ENCODE results near the gene ZNF202.
"Not testable (repeated sequence)": the region's sequence is repeated elsewhere in the genome, so short reads cannot be mapped to it uniquely, and the experiment has no call there.

The ZNF202 gene

DNA sequence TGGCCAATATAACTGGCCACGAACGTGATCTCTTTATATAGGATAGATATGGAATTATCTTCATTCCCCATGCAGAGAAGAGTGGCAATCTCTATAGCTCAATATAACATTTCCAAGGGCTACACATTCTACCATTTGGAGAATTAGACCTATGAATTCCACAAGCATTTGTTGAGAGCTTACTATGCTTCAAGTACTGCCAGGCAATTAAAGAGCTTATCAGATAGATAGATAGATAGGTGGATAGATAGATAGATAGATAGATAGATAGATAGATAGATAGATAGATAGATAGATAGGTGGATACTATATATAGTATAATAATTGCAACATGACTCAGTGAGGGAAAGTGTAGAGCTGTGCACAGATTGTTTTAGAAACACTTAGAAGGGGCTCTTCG, 14.4 kb upstream of the ZNF202 start:
- TF ChIP-seq, protein P1, sequence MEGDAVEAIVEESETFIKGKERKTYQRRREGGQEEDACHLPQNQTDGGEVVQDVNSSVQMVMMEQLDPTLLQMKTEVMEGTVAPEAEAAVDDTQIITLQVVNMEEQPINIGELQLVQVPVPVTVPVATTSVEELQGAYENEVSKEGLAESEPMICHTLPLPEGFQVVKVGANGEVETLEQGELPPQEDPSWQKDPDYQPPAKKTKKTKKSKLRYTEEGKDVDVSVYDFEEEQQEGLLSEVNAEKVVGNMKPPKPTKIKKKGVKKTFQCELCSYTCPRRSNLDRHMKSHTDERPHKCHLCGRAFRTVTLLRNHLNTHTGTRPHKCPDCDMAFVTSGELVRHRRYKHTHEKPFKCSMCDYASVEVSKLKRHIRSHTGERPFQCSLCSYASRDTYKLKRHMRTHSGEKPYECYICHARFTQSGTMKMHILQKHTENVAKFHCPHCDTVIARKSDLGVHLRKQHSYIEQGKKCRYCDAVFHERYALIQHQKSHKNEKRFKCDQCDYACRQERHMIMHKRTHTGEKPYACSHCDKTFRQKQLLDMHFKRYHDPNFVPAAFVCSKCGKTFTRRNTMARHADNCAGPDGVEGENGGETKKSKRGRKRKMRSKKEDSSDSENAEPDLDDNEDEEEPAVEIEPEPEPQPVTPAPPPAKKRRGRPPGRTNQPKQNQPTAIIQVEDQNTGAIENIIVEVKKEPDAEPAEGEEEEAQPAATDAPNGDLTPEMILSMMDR (IDR thresholded peaks at IDR 0.05; ENCODE audit: low read depth, low read length, missing control alignments) = no peak
- DNase-seq (ENCODE audit: extremely low read depth, low read depth) = no peak

DNA sequence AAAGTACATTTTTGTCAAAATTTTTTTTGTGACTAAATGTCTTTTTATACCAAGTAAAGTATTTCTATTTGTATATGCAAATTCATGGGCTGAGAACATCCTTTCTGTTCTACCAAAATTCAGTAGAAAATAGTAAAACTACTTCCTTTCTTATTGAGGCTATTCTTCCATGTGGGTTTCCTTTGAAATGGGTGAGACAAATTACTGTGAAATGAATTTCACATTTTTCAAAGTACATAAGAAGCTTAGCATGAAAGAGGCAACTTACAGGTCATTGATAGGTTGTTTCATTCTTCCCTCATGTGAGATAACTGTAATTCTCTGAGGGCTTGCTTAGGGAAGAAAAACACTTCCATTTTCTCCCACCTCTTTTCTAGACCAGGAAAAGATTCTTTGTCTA, 13.9 kb upstream of the ZNF202 start:
- TF ChIP-seq, protein P1 (IDR thresholded peaks at IDR 0.05; ENCODE audit: low read depth, low read length, missing control alignments) = no peak
- H3K4me3 ChIP-seq (replicated peaks; ENCODE audit: low read depth, low read length) = no peak overlapping the region
- DNase-seq (ENCODE audit: extremely low read depth, low read depth) = no peak

More for the DNA sequence above, 14.4 kb upstream of the ZNF202 start:
- no peak overlapping the region for H3K4me3 ChIP-seq (replicated peaks; ENCODE audit: low read depth, low read length)

DNA sequence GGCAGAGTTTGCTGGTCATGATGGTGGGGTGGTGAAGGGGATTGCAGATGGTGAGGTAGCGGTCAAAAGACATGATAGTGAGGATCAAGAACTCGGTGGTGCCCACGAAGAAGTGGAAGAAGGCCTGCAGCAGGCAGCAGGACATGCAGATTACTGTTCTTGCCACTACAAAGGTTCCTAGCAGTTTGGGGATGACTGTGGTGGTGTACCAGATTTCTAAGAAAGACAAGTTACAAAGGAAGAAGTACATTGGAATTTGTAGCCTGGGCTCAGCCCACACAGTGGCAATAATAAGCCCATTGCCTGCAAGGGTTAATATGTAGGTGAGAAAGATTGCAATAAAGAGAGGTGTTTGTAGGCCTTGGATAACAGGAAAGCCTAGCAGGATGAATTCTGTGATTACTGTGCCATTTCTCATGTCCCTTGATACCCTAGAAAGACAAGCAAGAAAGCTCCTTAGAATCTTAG, 12.7 kb upstream of the ZNF202 start, which contains the start of gene OR6X1:
Gene OR6X1 (minus strand): TSS at position 418 of the 468 bp plus-strand sequence. CDS start 0 bp downstream, at position 418.
- no peak within 1 kb of the TSS for H3K4me3 ChIP-seq (replicated peaks; ENCODE audit: low read depth, low read length)
- no peak for DNase-seq (ENCODE audit: extremely low read depth, low read depth)
- TF ChIP-seq, protein P1 (IDR thresholded peaks at IDR 0.05; ENCODE audit: low read depth, low read length, missing control alignments) = no peak

DNA sequence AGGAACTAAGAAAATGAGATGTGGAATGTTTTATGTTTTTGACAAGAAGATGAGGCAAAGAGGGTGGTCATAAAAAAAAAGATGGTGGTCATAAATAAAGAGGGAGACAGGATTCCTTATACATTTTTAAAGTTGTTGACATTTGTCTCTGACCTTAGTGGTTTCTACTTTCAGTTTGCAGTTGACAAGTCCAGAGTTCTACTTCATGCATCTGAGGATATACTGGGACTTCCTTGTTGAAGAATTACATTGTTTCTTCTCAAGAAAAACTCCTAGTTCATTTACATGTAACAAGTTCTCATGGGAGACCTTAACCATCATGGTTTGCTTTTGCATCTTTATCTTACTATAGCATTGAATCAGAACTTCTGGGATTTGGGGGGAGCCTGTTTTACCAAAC, 11.7 kb upstream of the ZNF202 start:
- TF ChIP-seq, protein P1 (IDR thresholded peaks at IDR 0.05; ENCODE audit: low read depth, low read length, missing control alignments) = no peak
- DNase-seq (ENCODE audit: extremely low read depth, low read depth) = no peak
- H3K4me3 ChIP-seq (replicated peaks; ENCODE audit: low read depth, low read length) = no peak overlapping the region

DNA sequence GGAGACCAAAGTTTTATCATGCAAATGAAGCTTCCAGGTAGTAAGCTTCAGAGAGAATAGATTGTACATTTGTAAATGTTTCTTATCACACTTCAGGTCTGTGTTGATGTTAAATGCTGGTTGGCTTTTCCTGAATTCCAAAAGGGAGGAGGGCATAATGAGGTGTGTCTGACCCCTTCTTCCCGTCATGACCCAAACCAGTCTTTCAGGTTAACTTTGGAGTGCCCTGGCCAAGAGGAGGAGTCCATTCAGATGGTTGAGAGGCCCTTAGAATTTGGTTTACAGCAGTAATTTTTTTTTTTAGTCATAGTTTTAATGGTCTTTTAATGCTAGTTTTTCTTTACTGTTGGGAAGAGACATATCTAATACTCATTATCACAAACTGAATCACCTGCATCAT, 10.3 kb upstream of the ZNF202 start:
- no peak overlapping the region for H3K4me3 ChIP-seq (replicated peaks; ENCODE audit: low read depth, low read length)
- DNase-seq (ENCODE audit: extremely low read depth, low read depth) = no peak
- TF ChIP-seq, protein P1 (IDR thresholded peaks at IDR 0.05; ENCODE audit: low read depth, low read length, missing control alignments) = no peak

DNA sequence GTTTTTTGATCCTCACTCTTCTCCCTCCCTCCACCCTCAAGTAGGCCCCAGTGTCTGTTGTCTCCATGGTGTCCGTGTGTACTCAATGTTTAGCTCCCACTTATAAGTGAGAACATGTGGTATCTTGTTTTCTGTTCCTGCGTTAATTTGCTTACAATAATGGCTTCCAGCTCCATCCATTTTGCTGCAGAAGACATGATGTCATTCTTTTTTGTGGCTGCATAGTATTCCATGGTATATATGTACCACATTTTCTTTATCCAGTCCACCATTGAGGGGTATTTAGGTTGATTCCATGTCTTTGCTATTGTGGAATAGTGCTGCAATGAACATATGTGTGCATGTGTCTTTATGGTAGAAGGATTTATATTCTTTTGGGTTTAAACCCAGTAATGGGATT, 6.9 kb upstream of the ZNF202 start:
- H3K4me3 ChIP-seq (replicated peaks; ENCODE audit: low read depth, low read length); DNase-seq (ENCODE audit: extremely low read depth, low read depth): not testable (repeated sequence)

DNA sequence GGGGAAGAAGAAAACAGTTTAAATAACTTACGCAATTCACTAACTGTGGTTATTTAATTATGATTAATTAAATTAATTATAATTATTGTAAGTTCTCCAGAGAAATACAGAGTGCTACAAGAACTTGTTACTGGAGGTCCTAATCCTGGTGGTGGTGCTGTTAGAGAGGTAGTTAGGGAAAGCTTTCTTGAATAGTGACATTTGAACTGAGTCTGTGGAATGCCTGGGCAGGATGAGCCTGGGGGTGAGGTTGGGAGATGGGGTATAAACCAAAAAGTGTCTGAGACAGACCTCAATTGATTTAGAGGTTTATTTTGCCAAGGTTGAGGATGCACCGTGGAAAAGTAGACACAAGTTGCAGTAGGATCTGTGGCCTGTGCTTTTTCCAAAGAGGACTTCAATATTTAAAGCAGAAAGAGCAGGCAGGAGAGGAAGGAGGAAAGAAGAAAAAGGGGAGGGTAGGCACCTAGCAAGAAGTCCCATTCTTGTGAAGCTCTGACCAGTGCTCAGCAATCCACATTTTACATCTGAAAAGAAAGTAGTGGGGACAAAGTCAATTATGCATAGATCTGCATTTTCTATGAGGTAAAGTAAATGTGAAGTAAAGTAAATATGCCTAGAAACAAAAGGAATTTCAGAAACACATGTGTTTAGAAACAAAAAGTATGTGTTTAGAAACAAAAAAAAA, 4.4 kb upstream of the ZNF202 start:
- TF ChIP-seq, protein P1 (IDR thresholded peaks at IDR 0.05; ENCODE audit: low read depth, low read length, missing control alignments) = no peak

More for the DNA sequence above, 4.4 kb upstream of the ZNF202 start:
- no peak for DNase-seq (ENCODE audit: extremely low read depth, low read depth)
- H3K4me3 ChIP-seq (replicated peaks; ENCODE audit: low read depth, low read length) = no peak overlapping the region

Data from HFF-Myc (cell line).